ENCODE measurements around the gene BMP6.

The BMP6 gene

DNA sequence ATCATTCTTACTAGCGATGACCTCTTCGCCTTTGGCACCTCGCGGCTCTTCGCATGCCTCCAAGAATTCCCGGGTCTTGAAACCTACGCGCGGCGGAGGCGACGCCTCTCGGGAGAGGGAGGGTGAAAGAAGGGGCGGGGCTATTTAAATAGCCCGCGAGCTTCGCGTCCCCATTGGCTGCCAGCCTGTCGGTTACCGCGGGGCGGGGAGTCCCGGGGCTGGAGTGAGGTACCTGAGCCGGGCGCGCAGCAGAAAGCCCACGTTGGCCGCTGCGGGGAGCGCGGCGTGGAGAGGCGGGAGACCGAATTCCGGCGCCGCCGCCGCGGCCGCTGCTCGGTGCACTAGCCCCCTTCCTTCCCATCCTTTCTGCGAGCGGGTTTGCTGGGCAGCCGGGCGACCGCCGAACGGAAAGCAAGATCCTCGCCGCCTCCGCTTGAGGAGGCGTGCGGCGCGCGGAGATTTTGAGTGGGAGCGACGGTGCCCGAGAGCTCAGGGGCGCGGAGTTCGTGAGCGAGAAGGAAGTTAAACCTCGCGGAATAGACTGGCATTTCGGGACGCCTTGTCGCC is at the start of gene BMP6:
TSS of gene BMP6 (plus strand) at position 251 of the 567 bp plus-strand sequence. CDS start 857 bp downstream, outside the sequence.
- intact Hi-C loops (cut with DNase I) = loop anchor here (5.0 kb wide), 1 partner anchor 186 kb away; the partner anchor contains the start of gene TXNDC5
- DNase-seq = peak; percentile 75 to 96 (median 91)

DNA sequence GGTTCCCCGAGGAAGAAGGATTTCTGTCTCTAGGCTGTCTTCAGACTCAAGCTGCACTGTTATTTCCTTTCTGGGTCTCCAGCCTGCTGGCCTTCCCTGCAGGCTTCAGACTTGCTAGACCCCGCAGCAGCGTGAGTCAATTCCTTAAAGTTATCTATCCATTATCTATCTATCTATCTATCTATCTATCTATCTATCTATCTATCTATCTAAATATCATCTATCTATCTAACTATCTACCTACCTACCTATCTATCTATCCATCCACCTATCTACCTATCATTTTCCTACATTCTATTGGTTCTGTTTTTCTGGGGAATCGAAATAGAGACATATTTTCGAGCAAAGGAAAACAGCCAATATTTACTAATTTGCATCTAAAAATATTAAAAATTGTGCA is 48.7 kb upstream of the BMP6 start:
- intact Hi-C loops (cut with DNase I) = no loop called here
- no peak for DNase-seq

DNA sequence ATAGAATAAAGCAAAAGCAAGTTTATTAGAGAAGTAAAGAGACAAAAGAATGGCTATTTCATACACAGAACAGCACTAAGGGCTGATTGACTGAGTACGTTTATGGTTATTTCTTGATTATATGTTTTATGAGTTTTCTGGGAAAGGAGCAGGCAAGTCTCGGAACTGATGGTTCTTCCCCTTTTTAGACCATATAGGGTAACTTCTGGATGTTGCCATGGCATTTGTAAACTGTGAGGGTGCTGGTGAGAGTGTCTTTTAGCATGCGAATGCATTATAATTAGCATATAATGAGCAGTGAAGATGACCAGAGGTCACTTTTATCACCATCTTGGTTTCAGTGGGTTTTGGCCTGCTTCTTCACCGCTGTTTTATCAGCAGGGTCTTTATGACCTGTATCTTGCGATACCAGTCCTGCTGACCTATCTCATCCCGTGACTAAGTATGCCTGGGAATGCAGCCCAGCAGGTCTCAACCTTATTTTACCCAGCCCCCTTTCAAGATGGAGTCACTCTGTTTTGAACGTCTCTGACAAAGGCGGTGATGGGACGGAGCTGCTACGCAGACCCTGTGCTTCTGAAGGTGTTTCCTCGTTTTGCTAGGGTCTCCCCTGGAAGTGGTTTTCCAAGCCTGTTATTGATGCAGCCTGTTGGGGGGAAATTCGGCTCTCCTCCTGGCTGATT is 45.4 kb upstream of the BMP6 start:
- DNase-seq = no peak
- intact Hi-C loops (cut with DNase I) = no loop called here

DNA sequence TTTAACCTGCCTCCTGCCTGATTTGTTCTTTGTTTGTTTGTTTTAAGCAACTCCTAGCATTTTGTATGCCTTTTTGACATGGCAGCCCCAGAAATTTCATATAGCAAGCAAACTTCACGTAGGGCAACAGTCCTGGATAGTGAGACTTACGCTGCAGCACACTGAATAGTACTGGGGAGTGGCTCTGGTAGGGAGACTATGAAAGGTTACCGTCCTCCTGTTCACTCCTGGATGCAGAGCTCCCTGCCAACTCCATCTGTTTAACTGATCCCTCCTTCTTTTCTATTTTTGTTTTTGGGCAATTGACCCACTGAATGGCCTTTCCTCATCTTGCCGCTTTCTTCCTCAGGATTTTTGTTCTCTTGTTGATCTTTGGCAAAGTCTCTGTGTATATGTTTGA is 44.5 kb upstream of the BMP6 start:
- intact Hi-C loops (cut with DNase I) = no loop called here
- no peak for DNase-seq

DNA sequence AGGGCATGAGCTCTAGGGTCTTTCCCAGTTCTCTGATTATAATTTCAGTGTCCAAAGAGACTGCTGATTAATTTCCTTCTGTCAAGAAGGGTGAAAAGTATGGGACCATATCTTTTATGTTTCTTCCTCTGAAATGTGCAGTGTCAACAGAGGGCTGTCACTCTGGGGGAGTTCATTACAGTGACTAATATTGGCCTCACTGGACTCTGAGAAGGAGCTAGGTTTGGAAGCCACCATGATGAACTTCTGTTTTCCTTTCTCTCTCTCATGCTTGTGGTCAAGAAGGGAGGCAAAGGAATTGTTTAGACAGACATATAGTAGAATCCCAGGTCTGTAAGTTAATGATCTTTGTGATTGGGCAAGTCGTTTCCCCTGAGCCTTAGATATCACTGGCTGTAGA is 41.8 kb upstream of the BMP6 start:
- intact Hi-C loops (cut with DNase I) = no loop called here
- no peak for DNase-seq

DNA sequence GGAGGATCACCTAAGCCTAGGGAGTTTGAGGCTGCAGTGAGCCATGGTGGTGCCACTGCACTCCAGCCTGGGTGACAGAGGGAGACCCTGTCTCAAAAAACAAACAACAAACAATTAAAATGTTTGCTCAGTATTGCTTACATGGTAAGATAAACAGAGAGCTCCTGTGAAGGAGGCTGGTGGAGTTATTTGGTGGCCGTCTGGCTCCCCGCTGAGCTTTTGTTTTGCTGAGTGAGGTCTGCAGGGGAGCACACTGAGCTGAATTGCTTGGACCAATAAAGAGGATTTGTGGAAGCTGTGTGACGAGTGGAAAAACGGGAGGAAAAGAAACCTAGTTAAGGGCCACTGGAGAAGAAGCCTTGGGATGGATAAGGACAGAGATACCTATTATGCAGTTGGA is 41.1 kb upstream of the BMP6 start:
- intact Hi-C loops (cut with DNase I) = no loop called here
- no peak for DNase-seq

DNA sequence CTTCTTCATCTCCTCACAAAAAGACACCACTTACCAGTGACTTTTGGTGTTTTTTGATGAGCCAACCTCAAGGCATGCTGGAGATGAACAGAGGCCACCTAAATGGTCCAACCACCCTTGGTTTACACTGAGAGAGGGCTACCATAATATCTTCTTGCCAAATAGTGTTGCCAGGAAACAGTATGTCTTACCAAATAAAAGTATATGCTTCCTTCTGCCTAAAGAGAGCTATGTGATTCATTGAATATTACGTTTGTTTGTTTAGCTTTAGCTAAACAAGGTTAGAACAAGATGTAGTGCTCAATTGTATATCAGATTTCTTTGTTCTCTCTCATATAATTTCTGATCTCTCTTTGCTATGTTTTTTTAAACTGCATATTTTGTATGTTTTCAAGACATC is 40.6 kb upstream of the BMP6 start:
- no peak for DNase-seq
- intact Hi-C loops (cut with DNase I) = no loop called here

DNA sequence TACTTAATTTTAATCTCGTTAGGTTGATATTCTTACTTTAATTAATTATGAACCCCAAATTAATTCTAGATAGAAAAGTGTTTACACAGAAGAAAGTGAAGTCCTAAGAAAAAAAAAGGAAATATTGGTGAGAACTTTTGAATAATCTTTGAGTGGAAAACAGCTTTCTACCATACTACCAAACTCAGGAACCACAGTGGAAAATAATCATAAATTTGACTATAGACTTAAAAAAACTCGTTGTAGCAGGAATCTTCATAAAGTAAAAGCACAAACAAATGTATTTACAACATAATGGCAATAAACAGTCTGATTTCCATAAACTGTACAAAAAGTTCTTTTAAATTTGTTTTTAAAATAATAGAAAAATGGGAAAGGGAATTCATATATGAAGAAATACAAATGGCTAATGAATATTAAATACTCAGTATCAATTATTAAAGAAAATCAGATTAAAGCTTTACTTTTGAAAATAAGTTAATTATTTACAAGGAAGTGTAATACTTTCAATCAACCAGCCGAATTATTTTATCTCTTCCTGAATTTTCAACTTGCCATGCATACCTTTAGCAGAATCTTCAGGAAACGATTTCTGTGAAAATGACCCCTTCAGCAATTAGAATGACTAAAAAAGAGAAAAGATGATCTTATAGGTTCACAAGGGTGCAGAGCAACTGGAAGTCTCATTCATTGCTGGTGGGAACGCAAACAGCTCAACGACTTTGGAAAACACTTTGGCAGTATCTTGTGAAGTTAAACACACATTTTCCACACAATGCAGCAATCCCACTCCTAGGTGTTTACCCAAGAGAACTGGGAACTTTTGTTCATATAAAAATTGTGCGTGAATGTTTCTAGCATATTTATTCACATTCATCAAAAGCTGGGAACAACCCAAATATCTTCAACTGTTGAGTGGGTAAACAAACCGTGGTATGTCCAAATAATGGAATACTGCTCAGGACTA is 38.5 kb upstream of the BMP6 start:
- no peak for DNase-seq
- intact Hi-C loops (cut with DNase I) = no loop called here

DNA sequence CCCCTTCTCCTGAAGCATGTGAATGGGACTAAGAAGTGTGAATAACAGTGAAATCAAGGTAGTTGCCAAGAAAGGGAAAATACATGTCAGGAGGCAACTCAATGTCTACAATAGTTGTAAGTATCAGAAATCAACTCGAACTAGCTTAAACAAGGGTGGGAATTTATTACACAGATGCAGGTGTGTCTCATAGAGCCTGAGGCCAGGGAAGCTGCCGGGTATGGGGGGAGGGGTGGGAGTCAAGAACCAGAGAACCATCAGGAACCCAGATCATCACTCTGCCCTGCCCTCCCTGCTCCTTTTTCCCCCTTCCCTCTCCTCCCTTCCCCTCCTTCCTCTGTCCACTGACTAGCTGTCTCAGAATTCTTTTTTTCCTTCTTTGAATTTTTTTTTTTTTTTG is 34.9 kb upstream of the BMP6 start:
- intact Hi-C loops (cut with DNase I) = no loop called here
- no peak for DNase-seq

DNA sequence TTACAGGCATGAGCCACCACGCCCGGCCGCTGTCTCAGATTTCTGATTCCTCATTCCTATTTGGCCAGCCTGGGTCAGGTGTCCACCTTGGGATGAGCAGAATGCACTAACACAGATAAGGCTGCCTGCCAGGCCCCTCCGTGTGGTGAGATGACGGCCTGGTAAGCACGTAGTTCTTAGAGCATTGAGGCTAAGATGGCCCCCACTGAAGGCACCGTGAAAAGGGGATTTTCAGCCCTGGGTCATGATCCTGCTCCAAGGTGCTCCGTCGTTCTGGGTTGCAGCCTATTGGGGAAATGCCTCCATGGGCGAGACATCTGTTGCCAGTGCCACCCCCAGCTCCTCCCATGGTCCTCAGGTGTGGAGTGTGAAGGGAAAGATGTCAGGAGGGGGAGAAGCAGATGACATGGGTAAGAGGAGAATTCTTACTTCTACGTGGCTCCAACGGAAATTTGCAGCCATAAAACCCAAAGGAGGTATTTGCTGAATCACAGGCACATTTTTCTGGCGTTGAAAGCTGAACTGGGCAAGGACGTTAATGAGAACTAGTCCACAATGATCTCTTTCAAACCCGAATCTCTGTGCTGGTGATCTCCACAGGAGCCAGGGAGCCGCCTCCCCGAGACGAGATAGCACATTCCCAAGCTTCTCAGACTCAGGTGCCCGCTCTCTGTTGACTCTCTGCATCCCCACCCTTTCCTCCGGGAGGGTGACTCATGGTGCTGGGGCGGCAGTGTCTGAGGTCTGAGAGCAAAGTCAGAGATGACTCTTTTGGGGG is 34.0 kb upstream of the BMP6 start:
- DNase-seq = peak; percentile 11 to 86 (median 56)
- intact Hi-C loops (cut with DNase I) = no loop called here

DNA sequence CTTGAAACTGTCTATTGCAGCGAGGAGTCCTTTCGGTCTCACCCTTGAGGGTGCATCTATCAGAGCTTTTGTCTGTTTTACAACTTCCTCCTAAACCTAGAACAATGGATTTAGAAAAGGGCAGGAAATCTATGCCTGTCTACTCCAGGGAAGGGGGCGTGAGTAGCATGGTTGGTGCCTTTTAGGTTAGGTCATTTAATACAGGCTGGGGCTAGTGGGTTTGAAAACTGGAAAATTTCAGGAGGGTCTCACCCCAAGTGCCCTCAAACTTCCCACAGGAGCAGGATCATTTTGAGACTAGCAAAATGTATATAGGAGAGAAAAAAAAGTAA is 33.5 kb upstream of the BMP6 start:
- DNase-seq = no peak
- intact Hi-C loops (cut with DNase I) = no loop called here

DNA sequence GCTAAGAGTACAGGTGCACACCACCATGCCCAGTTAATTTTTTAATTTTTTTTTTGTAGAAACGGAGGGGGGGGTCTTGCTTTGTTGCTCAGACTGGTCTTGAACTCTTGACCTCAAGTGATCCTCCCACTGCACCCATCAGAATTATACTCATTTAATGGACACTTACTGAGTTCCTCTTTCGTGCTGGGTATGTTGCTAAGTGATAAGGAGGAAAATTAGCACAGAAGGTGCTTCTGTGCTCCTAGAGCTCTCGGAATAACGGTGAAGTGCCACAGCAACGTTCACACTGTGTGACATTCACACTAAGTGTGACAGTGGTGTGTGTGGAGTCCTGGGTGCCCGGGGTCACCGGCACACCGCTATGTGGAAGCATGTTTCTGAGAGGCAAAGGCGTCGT is 32.1 kb upstream of the BMP6 start:
- intact Hi-C loops (cut with DNase I) = no loop called here
- no peak for DNase-seq

DNA sequence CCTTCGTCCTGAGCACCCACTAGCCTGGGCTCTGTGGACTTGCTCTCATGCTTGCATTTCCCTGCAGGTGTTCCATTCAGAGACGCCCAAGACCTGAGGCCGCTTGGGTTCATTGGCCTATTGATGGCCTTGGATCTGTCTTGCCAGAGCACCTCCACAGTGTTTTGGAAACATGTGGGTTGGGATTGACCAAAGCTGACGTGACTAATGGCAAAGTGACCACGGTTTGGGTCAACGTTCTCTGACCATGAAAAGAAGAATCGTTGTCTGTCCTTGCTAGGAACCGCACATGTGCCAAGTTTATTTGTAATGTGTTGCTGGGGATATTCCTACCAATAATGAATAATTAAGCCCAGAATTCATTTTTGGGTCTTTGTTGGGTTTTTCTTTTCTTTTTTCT is 29.8 kb upstream of the BMP6 start:
- DNase-seq = no peak
- intact Hi-C loops (cut with DNase I) = no loop called here

DNA sequence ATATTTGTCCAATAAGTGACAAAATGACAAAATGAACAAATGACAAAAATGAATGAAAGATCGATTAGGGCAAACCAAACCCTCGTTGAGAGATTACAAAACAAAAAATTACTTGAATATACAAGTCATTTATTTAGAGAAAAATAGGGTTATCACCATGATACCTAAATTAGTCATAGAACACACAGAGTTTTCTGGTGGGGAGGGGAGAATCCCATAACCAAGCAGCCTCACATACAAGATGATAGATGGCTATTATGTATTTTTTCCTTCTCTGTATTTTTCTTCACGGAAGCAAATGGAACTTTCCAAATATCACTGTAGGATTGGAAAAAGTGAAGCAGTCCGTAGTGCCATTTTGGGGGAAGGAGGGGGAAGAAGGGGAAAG is 28.5 kb upstream of the BMP6 start:
- intact Hi-C loops (cut with DNase I) = no loop called here
- no peak for DNase-seq

DNA sequence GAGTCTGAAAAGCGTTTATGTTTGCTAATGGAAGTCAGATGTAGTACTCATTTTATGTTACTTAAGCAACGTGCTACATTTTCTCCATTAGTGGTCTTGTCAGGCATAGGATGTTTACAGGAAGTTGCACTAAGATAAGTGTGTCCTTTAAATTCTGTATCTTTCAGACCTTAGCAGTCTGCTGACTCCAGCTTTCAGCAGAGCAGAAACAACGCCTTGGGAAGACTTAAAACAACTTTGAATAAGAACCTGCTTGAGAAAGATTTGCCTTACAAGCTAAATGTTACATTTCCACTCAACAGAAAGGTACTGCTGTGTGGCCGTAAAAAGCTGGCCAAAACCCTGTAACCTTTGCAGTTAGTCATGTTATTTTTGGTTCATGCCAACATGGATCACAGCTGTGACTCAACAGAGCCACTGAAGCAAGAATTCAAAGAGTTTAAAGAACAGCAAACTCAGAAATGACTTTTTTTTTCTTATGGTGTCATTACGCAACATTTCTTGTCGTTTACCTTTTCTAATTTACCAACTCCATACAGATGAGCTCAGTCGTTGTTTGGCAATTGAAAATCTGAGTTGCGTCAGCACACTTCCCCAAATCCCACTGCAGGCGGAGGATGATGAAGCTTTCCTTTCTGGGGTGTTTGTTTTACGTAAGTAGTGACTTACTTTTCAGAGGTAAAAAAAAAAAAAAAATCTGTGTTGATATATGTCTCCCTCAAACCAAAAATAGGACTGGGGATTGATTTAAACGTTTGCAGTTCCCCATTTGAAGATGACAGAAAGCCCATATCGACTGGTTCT is 27.9 kb upstream of the BMP6 start:
- DNase-seq = peak in 2 of 42 donors; percentile 5 to 34
- intact Hi-C loops (cut with DNase I) = no loop called here

DNA sequence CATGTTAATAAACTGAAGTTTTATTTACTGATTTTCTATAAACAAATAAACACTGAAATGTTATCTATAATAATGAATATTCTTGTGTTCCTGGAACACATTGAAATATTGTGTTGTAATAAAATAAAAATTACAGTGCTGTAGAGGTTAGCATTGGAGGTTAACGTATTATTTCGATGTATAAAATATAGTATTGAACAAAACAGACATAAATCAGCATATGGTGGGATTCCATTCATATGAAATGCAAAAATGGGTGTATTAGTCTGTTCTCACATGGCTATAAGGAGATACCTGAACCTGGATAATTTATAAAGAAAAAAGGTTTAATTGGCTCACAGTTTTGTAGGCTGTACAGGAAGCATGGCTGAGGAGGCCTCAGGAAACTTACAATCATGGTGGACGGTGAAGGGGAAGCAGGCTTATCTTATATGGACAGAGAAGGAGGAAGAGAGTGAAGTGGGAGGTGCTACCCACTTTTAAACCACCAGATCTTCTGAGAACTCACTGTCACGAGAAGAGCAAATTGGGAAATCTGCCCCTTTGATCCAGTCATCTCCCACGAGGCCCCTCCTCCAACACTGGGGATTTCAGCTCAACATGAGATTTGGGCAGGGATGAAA is 24.6 kb upstream of the BMP6 start:
- DNase-seq = no peak
- intact Hi-C loops (cut with DNase I) = no loop called here

DNA sequence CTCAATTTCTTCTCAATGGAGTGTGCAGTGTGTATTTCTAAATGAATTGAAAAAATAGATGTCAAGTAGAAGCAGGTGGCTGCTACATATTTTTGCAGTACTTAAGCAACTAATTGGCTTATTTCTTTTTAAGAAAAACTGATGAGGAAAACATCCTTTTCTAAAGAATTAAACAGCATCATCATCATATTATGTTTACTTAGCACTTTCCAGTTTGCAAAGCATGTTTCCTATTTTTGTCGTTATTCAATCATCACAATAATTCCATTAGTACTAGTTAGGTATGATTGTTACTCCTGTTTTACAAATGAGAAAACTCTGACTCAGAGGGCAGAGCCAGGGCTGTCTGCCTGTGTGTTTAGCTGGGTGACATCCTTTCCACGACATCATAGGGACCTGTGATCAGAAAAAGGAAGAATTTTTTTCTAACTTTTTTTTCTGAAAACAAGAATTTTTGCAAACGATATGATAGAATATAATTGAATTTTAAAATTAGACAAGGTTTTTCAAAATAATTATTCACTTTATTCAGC is 22.7 kb upstream of the BMP6 start:
- DNase-seq = no peak
- intact Hi-C loops (cut with DNase I) = no loop called here

DNA sequence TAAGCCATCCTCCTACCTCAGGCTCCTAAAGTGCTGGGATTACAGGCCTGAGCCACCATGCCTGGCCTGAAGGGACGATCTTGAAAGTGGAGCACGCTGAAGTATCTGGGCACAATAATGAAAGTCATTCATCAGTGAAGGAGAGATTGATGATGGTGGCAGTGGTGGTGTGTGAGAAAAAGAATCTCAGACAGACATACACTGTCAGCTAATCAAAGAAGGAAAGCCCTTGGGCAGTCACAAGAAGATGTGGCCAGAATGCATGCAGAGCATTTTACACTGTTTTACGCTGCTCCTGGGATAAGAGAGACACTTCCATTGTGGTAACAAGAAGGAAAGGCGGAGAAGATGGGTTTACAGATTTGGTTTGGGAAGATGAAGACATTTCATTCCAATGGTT is 20.4 kb upstream of the BMP6 start:
- intact Hi-C loops (cut with DNase I) = no loop called here
- DNase-seq = no peak
